Thyroid gland (tissue), 4 donors: ENCODE measurements around the gene XRRA1.

Experiments
- CTCF ChIP-seq, 6 experiments: fragments of 200-600 bp in 3 of 6; fragments of 450-650 bp in 3 of 6; sonication (generic) in 3 of 6; IDR thresholded peaks; one replicate each; pipeline ENCODE4 v1.5.1; 2016 to 2019; ENCODE audit warnings: antibody characterized with exemption in 6 of 6, mild to moderate bottlenecking in 2 of 6, inconsistent platforms in 1 of 6, moderate library complexity in 1 of 6
- POLR2A ChIP-seq, 2 donors: fragments of 450-650 bp; IDR thresholded peaks; one replicate each; pipeline ENCODE4 v1.6.1; 2017; ENCODE audit warnings: antibody characterized with exemption in 2 of 2, mild to moderate bottlenecking in 2 of 2, moderate library complexity in 1 of 2

DNA sequence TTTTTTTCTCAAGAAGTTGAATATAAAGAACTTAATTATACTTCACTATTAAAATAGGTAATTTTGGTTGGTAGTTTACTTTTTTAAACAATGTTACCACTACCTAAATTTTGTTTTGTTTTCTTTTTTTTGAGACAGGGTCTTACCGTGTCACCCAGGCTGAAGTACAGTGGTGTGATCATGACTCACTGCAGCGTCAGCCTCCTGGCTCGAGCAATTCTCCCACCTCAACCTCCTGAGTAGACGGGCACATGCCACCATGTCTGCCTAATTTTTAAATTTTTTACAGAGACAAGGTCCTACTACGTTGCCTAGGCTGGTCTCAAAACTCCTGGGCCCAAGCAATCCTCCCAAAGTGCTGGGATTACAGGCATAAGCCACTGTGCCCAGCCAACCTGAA lies 17.8 kb upstream of the XRRA1 start:
- TF ChIP-seq POLR2A (IDR thresholded peaks at IDR 0.05) (no peak), CTCF (IDR thresholded peaks at IDR 0.05) (no peak)
